Measurements from ENCODE around the gene DBH.

GRCh38 chr9:133691191-133691590, 55.0 kb downstream of the DBH start:
- TF ChIP-seq POLR2A (IDR thresholded peaks at IDR 0.05) = no peak
- no peak for TF ChIP-seq CTCF (IDR thresholded peaks at IDR 0.05)

Measured in adrenal gland (tissue), 5 donors.